B cell (primary cell): ENCODE results near the gene ADCY10. TPM values are rescaled to one million over a fixed set of nuclear protein-coding genes. Genes with fewer than 3 reads are reported as not detected.

ENCODE experiments used
- ATAC-seq: fragments of 200-7000 bp; cut with Tn5 transposase; one replicate; pipeline ENCODE4 v1.10.0; 2021; ENCODE audit warnings: low read depth, mild to moderate bottlenecking, moderate number of reproducible peaks, moderate library complexity
- CTCF ChIA-PET: fragments of 350-600 bp; sonication (Branson Sonifier 250); formaldehyde crosslinking; loops from one replicate; lab custom pipeline; 2021; ENCODE audit warnings: antibody characterized with exemption, inconsistent platforms; lab: Charles Lee
- POLR2A ChIA-PET: fragments of 350-600 bp; sonication (Branson Sonifier 250); formaldehyde crosslinking; loops from one replicate; lab custom pipeline; 2021; ENCODE audit warnings: antibody characterized with exemption; lab: Charles Lee
- DNase-seq: peaks from one replicate; pipeline ENCODE4 v3.0.0; 2013
- H2AFZ ChIP-seq: 2 replicates; pipeline ENCODE4 v1.6.1; 2012; ENCODE audit warnings: mild to moderate bottlenecking, low read depth, low read length; ENCODE audit not compliant: insufficient read depth, poor library complexity, severe bottlenecking
- H3K27ac ChIP-seq, 2 donors: 1 replicate in 1 of 2; 2 replicates in 1 of 2; pipeline ENCODE4 v1.5.1; 2012 to 2013; ENCODE audit warnings: low read length in 2 of 2, mild to moderate bottlenecking in 2 of 2, moderate library complexity in 1 of 2
- H3K27me3 ChIP-seq, 4 experiments: fragments of 200-600 bp in 1 of 4; sonication (generic) in 1 of 4; replicated peaks in 1 of 4; 1 replicate in 2 of 4; 2 replicates in 2 of 4; pipeline versions ENCODE4 v1.6.1 to v1.7.0; 2013 to 2016; ENCODE audit warnings: low read length in 3 of 4, mild to moderate bottlenecking in 2 of 4, mixed read lengths in 1 of 4, moderate library complexity in 1 of 4; ENCODE audit not compliant: insufficient read depth in 4 of 4, control insufficient read depth in 3 of 4; ENCODE audit errors: control extremely low read depth in 1 of 4
- H3K36me3 ChIP-seq, 2 experiments: replicated peaks in 1 of 2; 1 replicate in 1 of 2; 2 replicates in 1 of 2; pipeline versions ENCODE4 v1.6.1 to v1.7.1; 2013; ENCODE audit warnings: low read length in 1 of 2; ENCODE audit not compliant: insufficient read depth in 2 of 2, control insufficient read depth in 1 of 2; ENCODE audit errors: control extremely low read depth in 1 of 2, extremely low read depth in 1 of 2
- H3K4me1 ChIP-seq, 2 donors: fragments of 200-600 bp in 1 of 2; sonication (generic) in 1 of 2; 1 replicate in 1 of 2; 2 replicates in 1 of 2; pipeline versions ENCODE4 v1.5.1 to v1.6.1; 2013 to 2017; ENCODE audit warnings: low read length in 2 of 2; ENCODE audit not compliant: control insufficient read depth in 2 of 2, insufficient read depth in 2 of 2
- H3K4me2 ChIP-seq: replicated peaks from 2 replicates; pipeline ENCODE3; 2012; ENCODE audit warnings: mild to moderate bottlenecking, low read depth, low read length; ENCODE audit not compliant: poor library complexity, severe bottlenecking
- H3K4me3 ChIP-seq, 5 experiments: fragments of 200-600 bp in 1 of 5; sonication (generic) in 1 of 5; 1 replicate in 3 of 5; 2 replicates in 2 of 5; pipeline versions ENCODE4 v1.5.1 to v1.7.0; 2011 to 2016; ENCODE audit warnings: low read length in 4 of 5, mild to moderate bottlenecking in 4 of 5, low read depth in 2 of 5, control low read depth in 1 of 5, moderate library complexity in 1 of 5; ENCODE audit not compliant: insufficient read depth in 1 of 5; ENCODE audit errors: control extremely low read depth in 1 of 5, extremely low read depth in 1 of 5
- H3K79me2 ChIP-seq: fragments of 200-600 bp; sonication (generic); one replicate; pipeline ENCODE4 v1.6.0; 2016; ENCODE audit warnings: low read length; ENCODE audit not compliant: control insufficient read depth, insufficient read depth
- H3K9ac ChIP-seq: fragments of 200-600 bp; sonication (generic); 2 replicates; pipeline ENCODE4 v1.6.1; 2017; ENCODE audit warnings: mild to moderate bottlenecking, low read length, moderate library complexity
- H3K9me3 ChIP-seq, 3 donors: one replicate each; pipeline versions ENCODE4 v1.6.1 to v1.7.1; 2013; ENCODE audit warnings: low read length in 2 of 3; ENCODE audit not compliant: control insufficient read depth in 2 of 3, insufficient read depth in 1 of 3; ENCODE audit errors: control extremely low read depth in 1 of 3
- H4K20me1 ChIP-seq: 2 replicates; pipeline ENCODE4 v1.6.0; 2012; ENCODE audit warnings: mild to moderate bottlenecking, low read length; ENCODE audit not compliant: insufficient read depth, control insufficient read depth, poor library complexity, severe bottlenecking
- H3K27ac Mint-ChIP-seq: one replicate; pipeline ENCODE4 v1.8.0; 2021; ENCODE audit warnings: mixed read lengths
- H3K27me3 Mint-ChIP-seq: one replicate; pipeline ENCODE4 v1.8.0; 2021; ENCODE audit warnings: mixed read lengths
- H3K4me1 Mint-ChIP-seq: one replicate; pipeline ENCODE4 v1.8.0; 2021; ENCODE audit warnings: mixed read lengths
- H3K4me3 Mint-ChIP-seq: one replicate; pipeline ENCODE4 v1.8.0; 2021; ENCODE audit warnings: mixed read lengths
- H3K9me3 Mint-ChIP-seq: one replicate; pipeline ENCODE4 v1.8.0; 2022; ENCODE audit warnings: mixed read lengths; ENCODE audit not compliant: insufficient read depth
- CTCF ChIP-seq: fragments of 200-600 bp; IDR thresholded peaks from one replicate; pipeline ENCODE4 v1.8.0; 2022; ENCODE audit warnings: antibody characterized with exemption, mild to moderate bottlenecking
- EZH2 ChIP-seq: IDR thresholded peaks from 2 replicates; pipeline ENCODE4 v1.6.1; 2012; ENCODE audit warnings: borderline replicate concordance, low read depth, mild to moderate bottlenecking, moderate library complexity, low read length; ENCODE audit not compliant: insufficient read depth, poor library complexity, severe bottlenecking
- WGBS: methylation state at CpG from one replicate; pipeline ENCODE4 v1.1.5; 2013; ENCODE audit warnings: missing lambda C conversion rate; ENCODE audit not compliant: insufficient coverage; 5-methylcytosine and 5-hydroxymethylcytosine counted together
- intact Hi-C: fragments of 100-400 bp; cut with micrococcal nuclease; formaldehyde crosslinking; loops from one replicate; pipeline ENCODE4 v1.10.0; 2022
- polyA plus RNA-seq: library from polyadenylated mRNA; depleted of rRNA; stranded (reverse); fragments of >200 nt; gene quantifications from 2 replicates; pipeline ENCODE4 v1.2.3, GENCODE V29; 2012
- total RNA-seq, 2 donors: library from RNA; stranded (reverse); fragments of 120-200 nt in 1 of 2; gene quantifications; 1 replicate in 1 of 2; 2 replicates in 1 of 2; pipeline versions ENCODE4 v1.2.3 to v1.2.4, GENCODE V29; 2013 to 2022

ADCY10 gene
- total and polyA plus RNA-seq, 2 donors (not counting 1 experiment from before 2014, with no cell fraction given) = 0.15 TPM; not detected in 1

- Histone ChIP-seq H2AFZ (peak within 1 kb of the TSS; percentile 95), H4K20me1 (no peaks in the 10 kb centered on the region), H3K27me3 (no peaks in the 10 kb centered on the region), H3K27ac (peak within 1 kb of the TSS; percentile 87 to 95), H3K4me2 (peak within 1 kb of the TSS; percentile 84), H3K36me3 (no peaks in the 10 kb centered on the region), H3K4me1 (peaks cover 10 to 27% of the 10 kb centered on the region in 2 donors), H3K9me3 (no peaks in the 10 kb centered on the region), H3K79me2 (peaks cover 82% of the 10 kb centered on the region), H3K9ac (peak within 1 kb of the TSS; percentile 90), H3K4me3 (peak within 1 kb of the TSS; percentile 79 to 96 (median 94))
- H3K9me3 Mint-ChIP-seq = no peaks in the 10 kb centered on the region
- H3K27ac Mint-ChIP-seq = peak within 1 kb of the TSS; percentile 100
- H3K27me3 Mint-ChIP-seq = no peaks in the 10 kb centered on the region
- peak within 1 kb of the TSS; percentile 95 for H3K4me3 Mint-ChIP-seq
- TF ChIP-seq EZH2 = no peak
- TF ChIP-seq CTCF = no peak
- 0% methylated on average over 50 of the region's 51 CpGs for WGBS
- ATAC-seq (peak; percentile 16), DNase-seq (peak; percentile 82)
- peaks cover 35% of the 10 kb centered on the region for H3K4me1 Mint-ChIP-seq
- intact Hi-C loops = loop anchor here (1.0 to 10.0 kb wide), 13 partner anchors 68 to 1430 kb away; partner anchors contain the start of genes BLZF1, CREG1, NME7 and POGK
- CTCF ChIA-PET = interaction anchor here (0.6 kb wide), 1 partner anchor 1431 kb away, joined by 3 read pairs; no protein-coding TSS in a partner anchor
- POLR2A ChIA-PET = interaction anchor here (0.9 kb wide), 1 partner anchor 114 kb away, joined by 3 read pairs; no protein-coding TSS in a partner anchor
Observed at GRCh38 chr1:167936930-167937708, 23.2 kb upstream of the ADCY10 start, which contains the start of gene MPC2. Gene MPC2 (minus strand): TSS chr1:167937072. CDS start chr1:167935841, 1,231 bp downstream.
